GM12891 (cell line): ENCODE results near the gene RBMS3.

Source experiments
- PAX5 ChIP-seq: IDR thresholded peaks from 2 replicates; pipeline ENCODE4 v1.6.1; 2011; ENCODE audit warnings: low read length, moderate library complexity, mild to moderate bottlenecking; ENCODE audit not compliant: insufficient read depth, severe bottlenecking
- POLR2A ChIP-seq: IDR thresholded peaks from 2 replicates; pipeline ENCODE4 v1.6.1; 2011; ENCODE audit warnings: low read depth, low read length, control low read depth
- POLR2AphosphoS5 ChIP-seq: IDR thresholded peaks from 2 replicates; pipeline ENCODE4 v1.6.1; 2011; ENCODE audit warnings: low read depth, low read length, control low read depth
- POU2F2 ChIP-seq: IDR thresholded peaks from 2 replicates; pipeline ENCODE4 v1.6.1; 2011; ENCODE audit warnings: low read depth, mild to moderate bottlenecking, control low read depth, low read length, moderate library complexity
- SPI1 ChIP-seq: IDR thresholded peaks from 2 replicates; pipeline ENCODE4 v1.6.1; 2011; ENCODE audit warnings: low read depth, low read length, control low read depth
- TAF1 ChIP-seq: IDR thresholded peaks from 2 replicates; pipeline ENCODE4 v1.6.1; 2011; ENCODE audit warnings: low read depth, low read length, control low read depth

DNA sequence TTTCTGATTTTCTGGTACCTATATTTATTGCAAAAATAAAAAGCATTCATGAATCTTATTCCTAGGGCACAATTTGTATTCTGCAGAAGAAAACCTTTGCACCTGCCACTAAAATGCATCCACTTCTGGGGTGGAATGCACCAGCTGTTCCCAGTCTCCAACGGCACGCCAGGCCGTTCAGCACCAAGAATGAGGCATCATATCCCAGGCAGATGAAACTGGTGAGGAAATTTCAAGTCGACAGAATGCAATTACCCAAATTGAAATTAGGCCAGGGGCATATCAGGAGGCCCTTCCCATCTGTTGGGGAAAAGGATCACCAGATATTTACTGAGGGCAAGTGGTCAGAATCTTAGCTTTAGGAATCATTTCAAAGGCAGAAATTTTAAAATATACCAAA lies 13.6 kb upstream of the RBMS3 start:
- TF ChIP-seq SPI1 (no peak), POLR2A (no peak), POLR2AphosphoS5 (no peak), PAX5 (no peak), TAF1 (no peak), POU2F2 (no peak)
